ENCODE data around the gene TOP1.

GRCh38 chr20:41063442-41063841 lies 34.8 kb downstream of the TOP1 start:
- no peak for TF ChIP-seq POLR2A (IDR thresholded peaks at IDR 0.05; ENCODE audit: low read length)
- no peak for TF ChIP-seq GATA1 (IDR thresholded peaks at IDR 0.05; ENCODE audit: low read depth, low read length)
